ENCODE data around the gene MEGF6. TPM values are rescaled to one million over a fixed set of nuclear protein-coding genes. Genes with fewer than 3 reads are reported as not detected.

The MEGF6 gene
- total and polyA plus RNA-seq, 2 experiments from 2014 or later: 11.6 to 21.9 TPM

- Histone ChIP-seq H3K9me2 (replicated peaks; ENCODE audit: insufficient read depth) (no peaks in the 10 kb centered on the region), H3K4me3 (no peak overlapping the region), H3K79me2 (no peaks in the 10 kb centered on the region), H3K4me1 (ENCODE audit: insufficient read depth) (no peaks in the 10 kb centered on the region), H3K27me3 (no peaks in the 10 kb centered on the region), H2AFZ (no peak overlapping the region), H3K4me2 (no peak overlapping the region), H3K9me3 (ENCODE audit: low read depth) (no peaks in the 10 kb centered on the region), H3K36me3 (replicated peaks; ENCODE audit: insufficient read depth, low read depth) (no peaks in the 10 kb centered on the region), H3K27ac (no peak overlapping the region), H4K20me1 (ENCODE audit: insufficient read depth, poor library complexity, severe bottlenecking) (no peaks in the 10 kb centered on the region)
- 95% methylated on average over 34 of the region's 36 CpGs for whole genome bisulfite sequencing (ENCODE audit: low lambda C conversion rate, missing lambda C conversion rate)
- no peak for TF ChIP-seq EZH2 (IDR thresholded peaks at IDR 0.05; ENCODE audit: borderline replicate concordance)
- TF ChIP-seq, protein P1, sequence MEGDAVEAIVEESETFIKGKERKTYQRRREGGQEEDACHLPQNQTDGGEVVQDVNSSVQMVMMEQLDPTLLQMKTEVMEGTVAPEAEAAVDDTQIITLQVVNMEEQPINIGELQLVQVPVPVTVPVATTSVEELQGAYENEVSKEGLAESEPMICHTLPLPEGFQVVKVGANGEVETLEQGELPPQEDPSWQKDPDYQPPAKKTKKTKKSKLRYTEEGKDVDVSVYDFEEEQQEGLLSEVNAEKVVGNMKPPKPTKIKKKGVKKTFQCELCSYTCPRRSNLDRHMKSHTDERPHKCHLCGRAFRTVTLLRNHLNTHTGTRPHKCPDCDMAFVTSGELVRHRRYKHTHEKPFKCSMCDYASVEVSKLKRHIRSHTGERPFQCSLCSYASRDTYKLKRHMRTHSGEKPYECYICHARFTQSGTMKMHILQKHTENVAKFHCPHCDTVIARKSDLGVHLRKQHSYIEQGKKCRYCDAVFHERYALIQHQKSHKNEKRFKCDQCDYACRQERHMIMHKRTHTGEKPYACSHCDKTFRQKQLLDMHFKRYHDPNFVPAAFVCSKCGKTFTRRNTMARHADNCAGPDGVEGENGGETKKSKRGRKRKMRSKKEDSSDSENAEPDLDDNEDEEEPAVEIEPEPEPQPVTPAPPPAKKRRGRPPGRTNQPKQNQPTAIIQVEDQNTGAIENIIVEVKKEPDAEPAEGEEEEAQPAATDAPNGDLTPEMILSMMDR (IDR thresholded peaks at IDR 0.05; ENCODE audit: poor library complexity): no peak
- no peak for TF ChIP-seq EZH2phosphoT487 (IDR thresholded peaks at IDR 0.05; ENCODE audit: low read depth, severe bottlenecking, unreplicated experiment)
- DNase-seq (ENCODE audit: low spot score): no peak
These were observed 29.0 kb upstream of the MEGF6 start for GRCh38 chr1:3640121-3640837.

- DNase-seq (ENCODE audit: low spot score): no peak
- H2AFZ ChIP-seq: no peak overlapping the region
- no peaks in the 10 kb centered on the region for H4K20me1 ChIP-seq (ENCODE audit: insufficient read depth, poor library complexity, severe bottlenecking)
- H3K4me1 ChIP-seq (ENCODE audit: insufficient read depth): no peaks in the 10 kb centered on the region
- H3K27me3 ChIP-seq: no peaks in the 10 kb centered on the region
- H3K9me2 ChIP-seq (replicated peaks; ENCODE audit: insufficient read depth): no peaks in the 10 kb centered on the region
- 97% methylated on average over 22 of the region's 23 CpGs for WGBS (ENCODE audit: low lambda C conversion rate, missing lambda C conversion rate)
- no peaks in the 10 kb centered on the region for H3K79me2 ChIP-seq
- no peaks in the 10 kb centered on the region for H3K36me3 ChIP-seq (replicated peaks; ENCODE audit: insufficient read depth, low read depth)
- H3K27ac ChIP-seq: no peak overlapping the region
- H3K9me3 ChIP-seq (ENCODE audit: low read depth): no peaks in the 10 kb centered on the region
- no peak overlapping the region for H3K4me3 ChIP-seq
- H3K4me2 ChIP-seq: no peak overlapping the region
- TF ChIP-seq, protein P1 (IDR thresholded peaks at IDR 0.05; ENCODE audit: poor library complexity): no peak
- TF ChIP-seq EZH2phosphoT487 (IDR thresholded peaks at IDR 0.05; ENCODE audit: low read depth, severe bottlenecking, unreplicated experiment) (no peak), EZH2 (IDR thresholded peaks at IDR 0.05; ENCODE audit: borderline replicate concordance) (no peak)
These were observed 28.1 kb upstream of the MEGF6 start for GRCh38 chr1:3639397-3639911.

- H3K36me3 ChIP-seq (replicated peaks; ENCODE audit: insufficient read depth, low read depth): no peaks in the 10 kb centered on the region
- no peak overlapping the region for H3K4me2 ChIP-seq
- no peaks in the 10 kb centered on the region for H3K27me3 ChIP-seq
- no peak overlapping the region for H2AFZ ChIP-seq
- no peak overlapping the region for H3K4me3 ChIP-seq
- no peaks in the 10 kb centered on the region for H3K9me3 ChIP-seq (ENCODE audit: low read depth)
- WGBS (ENCODE audit: low lambda C conversion rate, missing lambda C conversion rate): 93% methylated on average over 15 of the region's 15 CpGs
- no peaks in the 10 kb centered on the region for H3K79me2 ChIP-seq
- no peak overlapping the region for H3K27ac ChIP-seq
- DNase-seq (ENCODE audit: low spot score): no peak
- H3K9me2 ChIP-seq (replicated peaks; ENCODE audit: insufficient read depth): no peaks in the 10 kb centered on the region
- TF ChIP-seq EZH2 (IDR thresholded peaks at IDR 0.05; ENCODE audit: borderline replicate concordance): no peak
- TF ChIP-seq, protein P1 (IDR thresholded peaks at IDR 0.05; ENCODE audit: poor library complexity): no peak
- TF ChIP-seq EZH2phosphoT487 (IDR thresholded peaks at IDR 0.05; ENCODE audit: low read depth, severe bottlenecking, unreplicated experiment): no peak
- H3K4me1 ChIP-seq (ENCODE audit: insufficient read depth): no peaks in the 10 kb centered on the region
- no peaks in the 10 kb centered on the region for H4K20me1 ChIP-seq (ENCODE audit: insufficient read depth, poor library complexity, severe bottlenecking)
These were observed 27.4 kb upstream of the MEGF6 start for GRCh38 chr1:3638676-3639075.

All from hepatocyte (in vitro differentiated cells).